HG02571 (cell line): ENCODE data around the gene ITPR2.
"Not testable (repeated sequence)": the region's sequence is repeated elsewhere in the genome, so short reads cannot be mapped to it uniquely, and the experiment has no call there.

Experiments used
- ATAC-seq: cut with Tn5 transposase; IDR thresholded peaks from one replicate; pipeline ENCODE4 v1.9.1; 2021; ENCODE audit warnings: mild to moderate bottlenecking, moderate library complexity; ENCODE audit not compliant: unreplicated experiment

The ITPR2 gene

DNA sequence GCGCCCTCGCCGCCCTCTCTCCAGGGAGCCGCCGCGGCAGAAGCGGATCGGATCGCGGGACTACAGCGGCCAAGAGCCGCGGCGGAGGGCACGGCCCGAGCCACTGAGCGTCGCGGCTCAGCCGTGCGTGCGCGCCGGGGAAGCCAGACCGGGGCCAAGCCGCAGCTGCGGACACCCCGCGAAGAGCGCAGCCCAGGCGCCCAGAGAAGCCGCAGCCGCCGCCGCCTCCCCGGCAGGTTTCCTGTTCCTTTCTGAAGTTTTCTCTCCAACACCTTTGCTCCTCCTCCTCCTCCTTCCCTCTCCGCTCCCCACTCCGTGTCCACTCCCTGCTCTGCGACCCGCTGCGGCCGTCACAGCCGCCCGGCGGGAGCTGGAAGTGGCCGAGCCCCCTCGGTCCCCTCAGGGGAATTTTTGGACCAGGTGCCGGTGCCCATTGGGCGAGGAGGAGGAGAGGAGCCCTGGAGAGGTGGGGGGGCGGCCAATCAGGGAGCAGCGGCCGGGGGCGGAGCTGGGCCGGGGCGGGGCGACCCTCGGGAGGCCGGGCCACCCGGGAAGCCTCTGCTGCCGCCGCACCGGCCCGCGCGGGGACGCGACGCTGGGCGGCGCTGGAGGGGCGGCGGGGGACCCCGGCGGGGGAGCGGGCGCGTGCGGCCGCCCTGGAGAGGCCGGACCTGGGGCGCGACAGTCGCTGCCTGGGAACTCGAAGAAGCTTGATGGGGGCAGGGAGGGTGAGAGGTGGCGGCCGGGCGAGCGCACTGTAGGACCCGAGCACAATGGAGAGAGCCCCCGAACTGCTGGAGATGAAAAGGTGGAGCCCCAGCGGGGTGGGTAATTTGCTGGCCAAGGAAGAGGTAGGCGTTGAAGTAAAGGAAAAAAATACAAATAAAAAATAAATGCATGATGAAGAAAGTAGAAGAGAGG lies at the start of gene ITPR2:
ITPR2 (minus strand) TSS at position 373 of the 921 bp plus-strand sequence. CDS start 413 bp downstream, outside the sequence.
- ATAC-seq, result peak; percentile 67

DNA sequence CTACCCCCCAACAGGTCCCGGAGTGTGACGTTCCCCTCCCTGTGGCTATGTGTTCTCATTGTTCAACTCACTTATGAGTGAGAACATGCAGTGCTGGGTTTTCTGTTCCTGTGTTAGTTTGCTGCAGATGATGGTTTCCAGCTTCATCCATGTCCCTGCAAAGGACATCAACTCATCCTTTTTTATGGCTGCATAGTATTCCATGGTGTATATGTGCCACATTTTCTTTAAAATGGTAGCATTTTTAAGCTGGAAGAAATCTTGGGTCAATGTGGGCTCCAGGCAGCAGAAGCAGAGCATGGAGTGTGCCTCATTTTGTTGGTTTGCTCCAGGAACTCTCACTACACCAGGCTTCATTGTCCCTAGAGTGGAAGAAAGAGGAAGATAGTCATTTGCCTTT lies 47.6 kb upstream of the ITPR2 start:
- ATAC-seq, result no peak

DNA sequence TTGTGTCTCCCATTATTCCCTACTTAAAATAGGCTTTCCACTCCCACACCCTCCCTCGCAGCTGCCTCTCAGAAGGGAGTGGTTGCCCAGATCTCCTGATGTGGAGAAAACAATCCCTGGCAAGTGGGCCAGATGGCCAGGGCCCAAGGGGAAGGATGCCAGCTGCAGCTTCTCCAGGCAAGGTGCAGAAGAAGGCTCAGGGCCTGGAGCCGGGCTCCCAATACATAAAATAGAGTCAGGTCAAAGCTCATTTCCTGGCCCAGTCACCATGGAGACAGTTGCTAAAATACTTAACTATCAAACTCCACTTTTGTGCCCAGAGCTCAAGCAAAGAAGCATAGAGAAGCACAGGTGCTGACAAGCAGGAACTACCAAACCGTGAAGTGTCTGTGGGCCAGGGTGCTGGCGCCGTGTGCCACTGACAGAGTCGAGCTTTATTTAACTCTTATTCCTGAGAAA lies 45.7 kb upstream of the ITPR2 start:
- no peak for ATAC-seq

DNA sequence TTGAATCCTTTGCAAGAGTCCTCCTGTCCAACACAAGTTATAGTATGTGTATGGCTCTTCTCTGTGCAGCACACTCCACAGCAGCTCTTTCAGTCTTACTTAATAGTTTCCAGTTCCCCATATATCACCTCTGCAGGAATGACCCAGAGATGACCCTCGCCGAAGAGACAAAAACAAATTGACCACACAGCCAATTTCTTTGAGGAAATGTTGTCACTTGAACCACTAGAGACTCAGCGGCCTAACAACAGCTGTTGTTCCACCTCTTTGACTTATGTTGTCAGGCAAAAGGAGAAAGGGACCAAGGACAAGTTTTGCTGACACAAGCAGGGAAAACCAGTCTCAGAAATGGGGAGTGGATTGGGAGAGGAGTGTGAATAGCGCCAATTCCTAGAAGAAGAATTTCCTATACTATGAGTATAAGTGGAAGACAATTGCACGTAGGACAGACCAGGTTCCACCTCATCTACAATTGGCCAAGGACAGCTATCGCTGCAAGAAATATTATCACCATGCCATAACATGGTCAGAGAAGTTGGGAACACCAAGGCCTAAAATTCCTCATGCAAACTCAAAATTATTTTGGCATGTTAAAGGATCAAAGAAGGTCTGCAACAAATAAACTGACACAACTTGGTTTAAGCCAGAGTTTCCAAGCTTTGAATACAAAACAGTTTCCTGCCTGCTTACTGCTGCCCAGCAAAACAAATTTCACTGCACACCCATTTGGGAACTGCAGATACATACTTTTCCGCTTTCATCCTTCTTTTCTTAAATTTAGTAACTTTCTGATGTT lies 41.7 kb upstream of the ITPR2 start:
- ATAC-seq, result peak; percentile 59

DNA sequence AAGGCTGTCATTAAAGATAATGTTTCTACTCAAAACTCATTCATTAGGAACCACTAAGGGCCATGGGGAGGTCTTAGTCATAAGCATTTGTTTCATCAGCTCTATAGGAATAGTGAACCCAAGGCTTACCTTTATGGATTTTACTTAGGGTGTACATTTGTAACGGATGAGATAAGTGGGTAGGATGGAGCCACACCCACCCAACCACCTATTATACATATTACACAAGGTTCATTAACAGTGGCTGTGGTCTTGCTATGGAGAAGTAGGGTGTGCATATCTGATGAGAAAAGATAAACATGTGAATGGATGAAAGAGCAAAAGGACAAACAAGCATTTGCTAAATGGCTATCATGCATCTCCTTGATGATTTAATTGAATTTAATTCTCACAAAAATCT lies 39.6 kb upstream of the ITPR2 start:
- no peak for ATAC-seq

DNA sequence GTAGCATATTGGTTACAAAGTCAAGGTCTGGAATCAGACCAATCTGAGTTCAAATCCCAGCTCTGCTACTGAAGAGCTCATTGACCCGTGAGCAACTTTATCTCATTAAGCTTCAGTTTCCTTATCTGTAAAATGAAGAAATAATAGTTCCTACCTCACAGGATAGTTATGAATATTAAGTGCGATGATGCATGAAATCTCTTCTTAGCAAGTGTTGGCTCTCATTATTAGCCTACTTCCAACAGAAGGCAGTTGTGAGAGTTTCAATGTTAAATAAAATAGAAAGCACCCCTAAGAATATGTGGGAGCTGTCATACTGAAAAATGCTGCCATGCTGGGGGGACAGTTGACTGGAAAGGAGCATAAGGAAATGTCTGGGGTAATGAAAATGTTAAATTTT lies 39.0 kb upstream of the ITPR2 start:
- ATAC-seq, result no peak

DNA sequence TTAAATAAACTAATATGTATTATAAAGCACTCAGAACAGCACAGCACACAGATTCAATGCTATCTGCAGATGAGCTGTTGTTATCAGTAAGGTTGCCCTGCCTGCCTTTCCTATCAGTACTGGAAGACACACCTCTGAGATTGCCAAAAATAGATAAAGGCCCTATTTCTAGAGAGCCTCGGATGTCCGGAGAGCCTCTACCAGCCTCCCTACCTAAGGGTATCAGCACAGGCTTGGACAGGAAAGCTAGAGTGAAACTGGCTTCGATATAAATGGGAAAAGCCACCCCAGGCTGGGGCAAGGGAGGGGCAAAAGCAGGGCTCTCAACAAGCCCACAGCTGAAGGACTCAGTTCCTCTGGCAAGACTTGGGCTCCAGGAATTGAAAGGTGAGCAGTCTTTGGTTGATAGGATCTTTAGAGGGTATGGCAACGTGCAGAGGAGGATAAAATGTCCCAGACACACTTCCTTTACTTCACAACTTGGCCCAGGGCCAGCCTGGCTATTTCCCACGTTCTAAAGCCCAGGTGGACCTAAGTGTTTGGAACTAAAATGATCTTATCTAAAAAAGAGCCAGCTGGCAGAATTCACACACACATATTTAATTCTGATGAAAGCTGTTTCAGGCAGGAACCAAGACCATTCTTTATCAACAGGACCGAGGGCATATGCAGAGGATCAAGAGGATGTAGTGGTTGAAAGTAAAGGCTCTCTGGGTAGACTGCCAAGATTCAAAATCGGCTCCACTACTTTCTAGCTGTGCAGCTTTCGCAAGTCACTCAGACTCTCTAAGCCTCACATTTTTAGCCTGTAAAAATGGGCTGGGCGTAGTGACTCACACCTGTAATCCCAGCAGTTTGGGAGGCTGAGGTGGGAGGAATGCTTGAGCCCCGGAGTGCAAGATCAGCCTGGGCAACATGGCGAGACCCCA lies 37.8 kb upstream of the ITPR2 start:
- no peak for ATAC-seq

DNA sequence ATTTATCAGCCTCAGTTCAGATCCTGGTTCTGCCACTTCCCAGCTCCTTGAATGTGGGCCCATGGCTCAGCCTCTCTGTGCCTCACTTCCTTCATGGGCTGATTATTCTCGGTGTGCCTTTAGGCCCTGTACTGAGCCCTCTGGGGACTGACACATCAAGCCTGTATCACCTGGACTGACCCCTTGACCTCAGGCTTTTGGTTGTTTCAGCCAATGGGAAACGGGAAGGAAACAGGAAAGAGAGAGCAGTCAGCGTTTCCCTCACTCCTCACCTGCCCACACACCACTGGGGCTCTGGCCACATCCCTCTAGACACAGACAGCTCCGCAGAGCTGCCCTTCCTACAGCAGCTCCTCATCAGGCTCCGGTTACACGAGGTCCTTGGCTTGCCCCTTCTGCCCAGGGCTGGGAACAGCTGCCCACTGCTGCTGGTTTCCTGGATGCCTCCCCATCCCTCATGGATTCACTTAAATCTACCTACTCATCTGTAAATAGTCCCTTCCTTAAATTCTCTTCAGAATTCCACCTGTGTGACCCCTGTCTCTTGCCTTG lies 37.0 kb upstream of the ITPR2 start:
- no peak for ATAC-seq

DNA sequence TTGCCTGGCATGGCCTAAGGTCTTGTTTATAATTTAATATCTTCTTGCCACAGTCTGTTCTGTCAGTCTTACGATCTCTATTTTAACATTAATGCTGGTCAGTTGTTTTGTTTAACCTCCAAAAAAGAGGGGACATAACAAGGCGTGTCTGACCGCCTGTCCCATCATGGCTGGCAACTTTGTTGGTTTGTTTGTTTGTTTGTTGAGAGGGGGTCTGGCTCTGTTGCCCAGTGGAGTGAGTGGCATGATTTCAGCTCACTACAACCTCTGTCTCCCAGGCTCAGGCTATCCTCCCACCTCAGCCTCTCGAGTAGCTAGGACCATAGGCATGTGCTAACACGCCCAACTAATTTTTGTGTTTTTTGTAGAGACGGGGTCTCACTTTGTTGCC lies 36.1 kb upstream of the ITPR2 start:
- ATAC-seq, result no peak

DNA sequence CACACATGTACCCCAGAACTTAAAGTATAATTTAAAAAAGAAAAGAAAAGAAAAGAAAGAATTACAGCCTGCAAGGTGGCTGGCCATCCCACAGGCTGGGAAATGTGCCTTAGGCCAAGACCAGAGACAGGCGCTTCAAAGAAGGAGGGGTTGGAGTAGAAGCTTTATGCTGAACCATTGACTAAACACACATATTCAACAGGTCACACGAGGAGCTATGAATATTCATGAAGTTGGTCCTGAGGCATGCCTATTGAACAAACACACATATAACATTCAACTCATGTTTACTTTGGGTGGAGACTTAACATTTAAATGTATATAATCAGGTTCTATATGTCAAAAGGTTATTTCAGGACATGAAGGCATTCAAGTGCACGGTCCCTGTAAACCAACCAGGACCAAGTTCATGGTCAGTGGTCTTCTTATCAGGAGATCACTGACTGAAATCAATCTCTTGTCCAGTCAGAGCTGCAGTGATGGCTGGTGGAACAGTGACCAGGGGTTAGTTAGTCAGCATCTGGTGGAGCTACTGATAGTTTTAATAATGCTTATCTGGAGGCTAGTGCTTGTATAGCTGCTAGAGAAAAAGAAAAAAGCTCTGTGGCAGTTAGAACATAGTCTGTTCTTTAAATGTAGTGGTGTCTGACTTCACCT lies 35.6 kb upstream of the ITPR2 start:
- ATAC-seq, result no peak

DNA sequence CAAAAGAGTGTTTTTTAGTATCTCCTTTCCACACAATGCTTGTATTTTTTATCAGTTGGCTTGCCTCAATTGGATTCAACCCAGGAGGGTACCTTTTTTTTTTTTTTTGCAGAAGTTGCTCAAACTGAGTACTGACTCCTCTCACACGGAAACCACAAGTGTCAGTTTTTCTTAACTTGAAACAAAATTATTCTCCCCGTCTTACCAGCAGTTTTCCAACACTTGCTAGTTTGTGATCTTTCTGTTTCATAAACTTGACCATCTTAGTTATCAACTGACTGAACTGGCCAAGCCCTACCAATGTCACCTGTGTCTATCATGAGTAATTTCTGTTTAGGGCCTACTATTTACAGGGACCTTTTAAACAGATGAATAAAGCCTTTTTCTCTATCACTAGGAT lies 34.1 kb upstream of the ITPR2 start:
- ATAC-seq, result peak; percentile 61

DNA sequence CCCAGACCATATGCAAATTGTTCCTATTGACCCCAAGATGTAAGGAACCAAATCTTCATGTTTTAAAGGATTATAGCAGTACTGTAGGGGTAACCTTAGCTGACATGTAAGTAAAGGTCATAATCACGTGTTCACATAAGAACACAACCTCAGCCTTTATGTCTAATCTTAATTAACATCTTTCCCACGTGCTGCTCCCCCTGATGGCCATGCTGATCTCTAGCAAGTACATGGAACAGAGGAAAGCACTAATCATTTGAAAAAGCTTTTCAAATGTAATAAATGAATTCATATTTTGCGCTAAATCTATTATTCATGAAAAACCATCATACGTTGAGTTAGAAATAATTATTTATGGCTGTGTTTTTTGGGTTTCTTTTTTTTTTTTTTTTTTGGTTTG lies 30.5 kb upstream of the ITPR2 start:
- ATAC-seq, result no peak

DNA sequence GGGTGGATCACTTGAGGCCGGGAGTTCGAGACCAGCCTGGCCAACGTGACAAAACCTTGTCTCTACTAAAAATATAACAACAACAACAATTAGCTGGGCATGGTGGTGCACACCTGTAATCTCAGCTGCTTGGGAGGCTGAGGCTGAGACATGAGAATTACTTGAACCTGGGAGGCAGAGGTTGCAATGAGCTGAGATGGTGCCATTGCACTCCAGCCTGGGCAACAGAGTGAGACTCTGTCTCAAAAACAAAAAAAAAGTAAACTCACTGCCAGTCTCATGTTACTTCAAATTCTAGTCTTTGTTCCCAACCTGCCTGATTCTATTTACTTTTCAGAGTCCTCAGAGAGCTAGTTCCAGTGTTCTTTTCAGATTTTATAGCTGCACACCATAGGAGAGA lies 29.8 kb upstream of the ITPR2 start:
- ATAC-seq, result not testable (repeated sequence)

DNA sequence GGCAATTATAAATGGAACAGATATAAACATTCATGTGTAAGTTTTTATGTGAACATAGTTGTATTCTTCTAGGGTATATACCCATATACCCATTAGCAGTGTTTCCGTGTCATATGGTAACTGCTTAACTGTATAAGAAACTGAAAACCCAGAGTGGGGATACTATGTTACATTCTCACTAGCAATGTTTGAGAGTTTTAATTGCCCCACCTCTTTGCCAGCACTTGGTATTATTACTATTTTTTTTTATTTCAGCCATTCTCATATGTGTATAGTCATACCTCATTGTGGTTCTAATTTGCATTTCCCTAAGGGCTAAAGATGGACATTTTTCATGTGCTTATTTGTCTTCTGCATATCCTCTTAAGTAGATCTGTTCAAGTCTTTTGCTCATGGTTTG lies 28.7 kb upstream of the ITPR2 start:
- no peak for ATAC-seq

DNA sequence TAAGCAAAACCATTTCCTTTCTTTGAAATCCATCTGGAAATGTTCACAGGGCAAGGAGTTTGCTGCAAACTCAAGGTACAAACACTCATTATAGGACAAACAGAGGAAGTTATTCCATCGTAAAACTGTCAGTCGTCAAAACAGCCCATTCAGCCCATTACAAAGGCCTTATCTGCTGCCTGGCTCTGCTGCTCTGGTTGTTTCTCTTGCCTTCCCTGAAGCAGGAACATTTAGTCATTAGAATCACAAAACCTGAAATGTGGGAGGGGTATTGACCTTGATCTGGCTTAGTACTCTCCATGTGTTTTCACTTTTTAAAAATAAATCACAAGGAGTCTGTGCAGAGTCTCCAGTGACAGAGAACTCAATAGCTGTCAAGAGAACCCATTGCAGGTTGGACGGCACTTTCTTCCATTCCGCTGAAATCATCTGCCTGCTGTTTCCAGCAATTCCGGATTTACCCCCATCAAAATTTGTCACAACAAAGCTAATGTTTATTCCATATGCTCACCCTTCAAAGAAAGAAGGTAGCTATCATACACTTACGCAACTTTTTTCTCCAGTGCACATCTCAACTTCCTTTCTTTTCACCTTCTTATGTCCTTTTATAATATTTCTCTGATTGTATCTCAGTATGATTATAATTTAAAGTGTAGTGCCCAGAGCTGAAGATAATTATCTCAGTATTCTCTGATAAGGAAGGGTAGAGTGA lies 24.6 kb upstream of the ITPR2 start:
- no peak for ATAC-seq

DNA sequence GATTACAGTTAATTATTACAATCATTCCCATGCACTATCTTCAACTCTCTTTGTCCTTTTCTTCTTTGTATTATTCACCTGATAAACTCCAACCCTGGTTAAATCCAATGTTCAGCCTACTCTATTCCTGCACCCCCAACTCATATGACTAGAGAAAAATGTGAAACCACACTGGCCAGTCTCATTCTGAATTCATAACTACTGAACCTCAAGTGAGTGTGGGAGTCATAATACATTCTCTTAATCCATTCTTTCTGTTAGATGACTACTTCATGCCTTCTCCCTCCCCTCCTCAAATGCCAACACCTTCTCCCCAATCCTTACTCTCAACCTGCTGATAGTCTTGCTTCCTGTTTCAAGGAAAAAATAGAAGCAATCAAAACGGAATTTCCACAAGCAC lies 22.3 kb upstream of the ITPR2 start:
- no peak for ATAC-seq

DNA sequence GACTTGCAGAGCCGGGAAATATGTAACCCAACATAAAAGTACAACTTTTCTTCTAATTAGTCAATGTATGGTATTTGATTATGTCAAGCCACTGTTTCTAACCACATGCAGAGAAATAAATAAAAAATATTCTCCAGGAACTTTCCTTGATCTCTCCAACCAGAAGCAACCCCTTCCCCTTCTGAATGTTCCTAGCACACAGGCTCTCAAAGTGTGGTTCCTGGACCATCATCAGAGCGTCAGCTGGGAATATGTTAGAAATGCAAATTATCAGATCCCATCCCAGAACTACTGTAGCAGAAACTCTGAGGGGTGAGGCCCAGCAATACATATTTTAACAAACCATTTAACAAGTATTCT lies 21.0 kb upstream of the ITPR2 start:
- ATAC-seq, result peak; percentile 14

DNA sequence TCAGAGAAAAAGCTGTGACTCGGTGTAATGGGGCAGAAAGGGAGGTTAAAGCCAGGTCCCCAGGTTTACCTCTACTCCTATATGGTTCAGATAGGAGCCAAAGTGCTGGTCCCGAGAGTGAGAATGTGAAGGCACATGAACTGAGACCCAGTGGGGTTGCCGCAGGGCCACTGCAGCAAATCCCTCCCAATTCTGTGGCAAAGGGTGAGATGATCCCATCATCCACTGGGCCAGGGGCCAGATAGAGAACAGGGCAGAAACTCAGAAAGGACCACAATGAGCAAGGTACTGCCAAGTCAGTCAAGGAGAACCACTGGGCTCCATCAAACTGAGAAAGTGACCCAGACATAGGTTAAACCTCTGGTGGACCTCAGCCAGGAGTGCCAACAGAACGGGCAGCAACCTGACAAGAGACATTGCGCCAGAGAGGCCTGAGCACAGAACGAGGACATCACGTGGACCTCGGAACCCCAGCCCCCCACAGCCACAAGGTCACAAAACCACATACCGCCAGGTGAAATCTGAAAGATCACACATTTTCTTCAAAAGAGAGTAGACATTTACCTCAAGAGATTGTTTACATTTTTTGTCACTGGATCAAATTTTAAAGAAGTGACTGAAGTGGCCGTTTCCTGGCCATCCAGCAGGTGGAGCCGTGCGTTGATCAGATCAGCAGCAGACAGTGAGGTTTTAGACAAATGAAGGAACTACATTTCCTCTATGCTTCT lies 20.5 kb upstream of the ITPR2 start:
- ATAC-seq, result peak; percentile 61
